Measurements from ENCODE around the gene POLR1A. TPM values are rescaled to one million over a fixed set of nuclear protein-coding genes. Genes with fewer than 3 reads are reported as not detected.

POLR1A gene
- total RNA-seq, 2 experiments from 2014 or later, result 38.1 to 45.5 TPM

DNA sequence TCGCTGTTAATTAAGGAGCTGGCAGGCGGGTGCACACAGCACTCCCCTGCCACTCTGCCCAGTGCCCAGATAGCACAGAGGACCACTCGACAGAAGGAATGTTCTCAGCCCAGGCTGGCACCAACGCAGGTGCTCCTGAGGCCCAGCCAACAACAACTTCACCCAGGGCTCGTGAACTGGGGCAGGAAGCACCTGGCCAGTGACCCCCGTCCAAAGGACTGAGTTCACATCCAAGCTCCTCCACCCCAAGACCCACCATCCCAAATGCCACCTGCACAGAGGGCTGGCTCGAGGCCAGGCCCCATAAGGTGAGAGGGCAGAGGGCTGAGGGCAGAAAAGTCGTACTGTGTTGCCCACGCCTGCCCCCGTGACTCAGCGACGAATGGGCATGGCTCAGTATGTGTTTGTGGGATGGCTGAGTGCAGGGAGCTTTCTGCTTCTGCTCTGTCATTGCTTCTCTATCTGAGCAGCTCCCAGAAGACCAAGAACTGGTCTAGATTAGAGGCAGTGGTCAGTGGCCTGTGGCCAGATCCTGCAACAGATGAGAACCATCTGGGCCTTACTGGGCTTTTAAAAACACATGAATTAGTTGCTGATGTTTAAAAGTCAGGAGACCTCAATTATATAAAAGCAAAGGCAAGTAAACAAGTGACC lies 68.4 kb downstream of the POLR1A start:
- ATAC-seq (peak; percentile 59), DNase-seq (peak; percentile 82)
- intact Hi-C loops (cut with DNase I, micrococcal nuclease), result loop anchor here (2.0 to 10.0 kb wide), 2 partner anchors 150 to 712 kb away; partner anchors contain the start of gene TGOLN2 (in 1 of the 2)
- H3K36me3 Mint-ChIP-seq (ENCODE audit: low read depth), result peaks cover 81% of the 10 kb centered on the region
- H3K4me3 Mint-ChIP-seq, result peak overlapping the region; percentile 51
- H3K9me3 Mint-ChIP-seq (ENCODE audit: low read depth), result no peaks in the 10 kb centered on the region
- H3K27ac Mint-ChIP-seq, result peak overlapping the region; percentile 97
- CTCF ChIA-PET, result interaction anchor here (0.7 to 3.2 kb wide), 7 partner anchors 8 to 400 kb away, joined by 3 to 26 read pairs (median 6); partner anchors contain the start of gene ST3GAL5
- no peaks in the 10 kb centered on the region for H3K27me3 Mint-ChIP-seq
- POLR2A ChIA-PET, result interaction anchor here (0.5 to 2.4 kb wide), 2 partner anchors 149 to 463 kb away, joined by 5 to 8 read pairs; partner anchors contain the start of gene ST3GAL5
- H3K4me1 Mint-ChIP-seq, result peaks cover 81% of the 10 kb centered on the region

DNA sequence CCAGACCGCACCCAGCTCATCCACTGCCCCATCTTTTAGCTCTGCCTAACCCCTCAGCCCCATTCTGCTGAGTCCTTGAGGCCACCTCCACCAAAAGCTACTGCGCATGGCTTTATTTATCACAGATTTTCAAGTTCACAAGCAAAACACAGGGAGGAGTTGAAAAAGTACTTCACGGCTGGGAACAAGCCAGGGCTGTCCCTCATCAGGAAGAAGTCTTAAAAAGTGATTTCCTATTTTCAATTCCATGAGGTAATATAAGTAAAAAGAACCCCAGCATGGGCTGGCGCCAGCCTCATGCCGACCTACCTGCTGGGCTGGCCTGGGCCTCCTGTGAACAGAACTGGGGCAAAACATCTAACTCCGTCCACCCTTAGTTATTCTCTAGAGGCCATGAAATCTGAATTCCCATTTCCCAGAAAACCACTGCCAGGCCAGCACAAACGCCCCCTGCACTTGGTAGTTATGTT lies 69.0 kb downstream of the POLR1A start:
- peaks cover 76% of the 10 kb centered on the region for H3K4me1 Mint-ChIP-seq
- peaks cover 78% of the 10 kb centered on the region for H3K36me3 Mint-ChIP-seq (ENCODE audit: low read depth)
- ChIA-PET POLR2A (interaction anchor here (2.4 kb wide), 1 partner anchor 148 kb away, joined by 8 read pairs; the partner anchor contains the start of gene ST3GAL5), CTCF (interaction anchor here (0.6 to 3.2 kb wide), 12 partner anchors 8 to 399 kb away, joined by 3 to 26 read pairs (median 4); partner anchors contain the start of gene ST3GAL5)
- intact Hi-C loops (cut with DNase I, micrococcal nuclease), result loop anchor here (1.0 to 10.0 kb wide), 3 partner anchors 150 to 712 kb away; partner anchors contain the start of gene TGOLN2 (in 1 of the 2)
- peak overlapping the region; percentile 97 for H3K27ac Mint-ChIP-seq
- DNase-seq (no peak), ATAC-seq (no peak)
- H3K27me3 Mint-ChIP-seq, result no peaks in the 10 kb centered on the region
- H3K9me3 Mint-ChIP-seq (ENCODE audit: low read depth), result no peaks in the 10 kb centered on the region
- H3K4me3 Mint-ChIP-seq, result peak overlapping the region; percentile 10

DNA sequence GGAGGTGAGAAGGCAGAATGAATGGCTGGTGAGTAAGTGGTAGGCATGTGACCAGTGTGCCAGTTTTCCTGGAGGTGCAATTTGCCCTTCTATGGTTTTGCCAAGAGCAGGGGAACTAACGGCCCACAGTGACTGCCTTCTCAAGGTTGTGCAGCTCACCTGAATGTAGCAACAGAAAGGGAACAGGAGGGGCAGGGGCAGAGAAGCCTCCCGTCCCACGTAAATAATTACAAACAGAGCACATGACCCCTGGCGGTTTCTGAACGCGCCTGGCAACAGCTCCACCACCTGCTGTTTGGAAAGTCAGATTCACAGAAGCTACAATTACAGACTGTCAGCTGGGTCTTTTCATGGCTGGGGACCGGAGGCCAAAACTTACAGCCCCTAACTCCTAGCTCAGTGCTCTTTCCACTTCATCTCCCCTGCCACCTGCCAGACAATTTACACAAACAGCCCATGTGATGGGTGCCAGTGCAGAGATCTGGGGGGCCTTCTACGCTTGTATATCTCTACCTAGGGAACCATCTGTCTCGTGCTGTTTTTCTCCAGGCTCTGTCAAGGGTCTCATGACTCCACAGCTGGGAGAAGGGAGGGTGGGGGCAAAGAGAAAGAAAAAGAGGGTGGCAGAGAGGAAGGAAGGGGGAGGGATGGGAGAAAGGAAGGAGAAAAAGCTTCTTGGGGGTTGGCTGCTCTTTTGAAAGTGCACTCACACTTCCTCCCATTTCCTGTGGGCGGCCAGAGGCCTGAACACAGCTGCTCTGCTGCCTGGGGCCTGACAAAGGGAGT lies 69.6 kb downstream of the POLR1A start:
- peak; percentile 37 for ATAC-seq

DNA sequence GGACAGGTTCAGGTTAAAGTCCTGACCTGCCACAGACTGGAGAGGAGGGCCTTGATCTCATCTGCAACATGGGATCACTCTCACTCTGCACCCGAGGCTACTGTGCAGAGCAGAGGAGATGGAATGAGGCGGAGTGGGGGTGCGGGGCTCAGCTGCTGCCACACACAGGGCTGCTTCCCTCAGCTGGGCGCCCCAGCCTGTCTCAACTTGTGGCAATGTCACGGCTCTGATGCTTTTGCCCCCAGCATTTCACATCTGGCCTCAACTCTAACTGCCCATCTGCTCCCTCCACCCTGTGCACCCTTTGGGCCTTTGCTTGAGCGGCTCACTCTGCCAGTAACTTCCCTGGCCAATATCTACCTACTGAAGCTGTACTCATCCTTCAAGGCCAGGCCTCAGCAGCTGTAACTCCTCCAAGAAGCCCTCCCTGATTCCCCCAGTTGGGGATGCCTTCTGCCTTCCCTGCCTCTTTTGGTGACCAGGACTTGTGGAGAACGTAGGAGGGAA lies 70.3 kb downstream of the POLR1A start:
- no peak for ATAC-seq
- H3K27ac Mint-ChIP-seq, result peak overlapping the region; percentile 97

More for the DNA sequence above, 69.6 kb downstream of the POLR1A start:
- Mint-ChIP-seq H3K9me3 (ENCODE audit: low read depth) (no peaks in the 10 kb centered on the region), H3K4me3 (peak overlapping the region; percentile 10), H3K27ac (peak overlapping the region; percentile 97), H3K27me3 (no peaks in the 10 kb centered on the region), H3K36me3 (ENCODE audit: low read depth) (peaks cover 75% of the 10 kb centered on the region), H3K4me1 (peaks cover 70% of the 10 kb centered on the region)
- peak; percentile 77 for DNase-seq
- ChIA-PET CTCF (interaction anchor here (0.6 to 3.2 kb wide), 15 partner anchors 9 to 362 kb away, joined by 3 to 26 read pairs (median 4); partner anchors contain the start of gene PTCD3), POLR2A (interaction anchor here (0.9 to 2.4 kb wide), 2 partner anchors 69 to 148 kb away, joined by 3 to 8 read pairs; partner anchors contain the start of genes POLR1A, PTCD3 and ST3GAL5)
- intact Hi-C loops (cut with DNase I, micrococcal nuclease), result loop anchor here (1.0 to 10.0 kb wide), 3 partner anchors 149 to 711 kb away; partner anchors contain the start of gene TGOLN2 (in 1 of the 2)

DNA sequence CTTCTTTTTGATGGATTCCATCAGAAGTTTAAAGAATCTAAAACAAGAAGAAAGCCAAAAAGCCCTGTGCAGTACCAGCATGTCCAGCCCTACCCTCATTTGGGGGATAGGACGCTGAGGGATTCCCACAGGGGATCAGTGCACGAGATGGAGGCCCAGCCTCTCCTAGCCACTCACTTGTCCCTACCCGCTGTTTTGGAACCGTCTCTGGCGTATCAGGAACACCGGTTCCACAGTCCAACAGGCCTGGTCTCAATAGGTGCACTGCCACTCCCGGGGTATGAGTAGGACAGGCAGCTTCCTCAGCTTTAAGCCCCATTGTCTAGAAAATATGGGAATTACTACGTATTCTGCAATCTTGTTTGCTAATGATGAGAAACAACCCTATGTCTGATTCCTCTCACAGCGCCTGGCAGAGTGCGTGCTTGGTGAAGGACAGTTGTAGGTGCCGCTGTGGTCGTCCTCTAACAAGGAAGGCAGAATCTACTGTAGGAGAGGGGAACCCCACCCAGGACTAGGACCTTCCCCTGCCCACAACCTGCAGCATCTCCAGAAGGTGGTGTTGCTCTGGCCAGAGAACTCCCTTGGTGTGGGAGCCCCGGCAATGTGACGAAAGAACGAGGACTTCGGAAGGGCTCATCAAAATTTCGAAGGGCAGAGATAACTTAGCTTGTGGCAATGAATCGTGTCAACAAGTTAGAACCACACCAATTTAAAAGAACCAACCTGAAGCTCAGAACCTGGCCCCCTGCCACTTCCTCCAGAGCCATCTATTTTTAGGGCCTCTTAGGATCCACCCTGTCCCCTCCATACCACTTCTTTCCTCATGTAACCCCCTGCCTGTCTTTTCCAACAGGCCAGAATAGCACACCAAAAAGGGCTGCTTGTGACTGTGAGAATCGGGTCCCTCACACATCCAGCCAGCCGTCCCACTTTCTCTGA lies 71.7 kb downstream of the POLR1A start:
- Mint-ChIP-seq H3K9me3 (ENCODE audit: low read depth) (no peaks in the 10 kb centered on the region), H3K27ac (peak overlapping the region; percentile 61), H3K36me3 (ENCODE audit: low read depth) (peaks cover 74% of the 10 kb centered on the region), H3K4me1 (peaks cover 49% of the 10 kb centered on the region), H3K27me3 (no peaks in the 10 kb centered on the region), H3K4me3 (no peak overlapping the region)
- DNase-seq (no peak), ATAC-seq (no peak)
- ChIA-PET CTCF (interaction anchor here (0.7 kb wide), 1 partner anchor 223 kb away, joined by 3 read pairs; no protein-coding TSS in a partner anchor), POLR2A (no interaction called here)
- intact Hi-C loops (cut with DNase I, micrococcal nuclease), result loop anchor here in 1 of 2 experiments (10.0 kb wide), 1 partner anchor 709 kb away; the partner anchor contains the start of gene TGOLN2

More for the DNA sequence above, 70.3 kb downstream of the POLR1A start:
- no peak overlapping the region for H3K4me3 Mint-ChIP-seq
- no peaks in the 10 kb centered on the region for H3K27me3 Mint-ChIP-seq
- no peaks in the 10 kb centered on the region for H3K9me3 Mint-ChIP-seq (ENCODE audit: low read depth)
- peaks cover 74% of the 10 kb centered on the region for H3K36me3 Mint-ChIP-seq (ENCODE audit: low read depth)
- ChIA-PET CTCF (interaction anchor here (0.6 to 3.2 kb wide), 10 partner anchors 9 to 362 kb away, joined by 3 to 26 read pairs (median 4); partner anchors contain the start of gene PTCD3), POLR2A (interaction anchor here (0.9 to 2.4 kb wide), 2 partner anchors 70 to 147 kb away, joined by 3 to 8 read pairs; partner anchors contain the start of genes POLR1A, PTCD3 and ST3GAL5)
- intact Hi-C loops (cut with DNase I, micrococcal nuclease), result loop anchor here in 1 of 2 experiments (10.0 kb wide), 1 partner anchor 711 kb away; the partner anchor contains the start of gene TGOLN2
- peak; percentile 17 for DNase-seq
- H3K4me1 Mint-ChIP-seq, result peaks cover 63% of the 10 kb centered on the region

DNA sequence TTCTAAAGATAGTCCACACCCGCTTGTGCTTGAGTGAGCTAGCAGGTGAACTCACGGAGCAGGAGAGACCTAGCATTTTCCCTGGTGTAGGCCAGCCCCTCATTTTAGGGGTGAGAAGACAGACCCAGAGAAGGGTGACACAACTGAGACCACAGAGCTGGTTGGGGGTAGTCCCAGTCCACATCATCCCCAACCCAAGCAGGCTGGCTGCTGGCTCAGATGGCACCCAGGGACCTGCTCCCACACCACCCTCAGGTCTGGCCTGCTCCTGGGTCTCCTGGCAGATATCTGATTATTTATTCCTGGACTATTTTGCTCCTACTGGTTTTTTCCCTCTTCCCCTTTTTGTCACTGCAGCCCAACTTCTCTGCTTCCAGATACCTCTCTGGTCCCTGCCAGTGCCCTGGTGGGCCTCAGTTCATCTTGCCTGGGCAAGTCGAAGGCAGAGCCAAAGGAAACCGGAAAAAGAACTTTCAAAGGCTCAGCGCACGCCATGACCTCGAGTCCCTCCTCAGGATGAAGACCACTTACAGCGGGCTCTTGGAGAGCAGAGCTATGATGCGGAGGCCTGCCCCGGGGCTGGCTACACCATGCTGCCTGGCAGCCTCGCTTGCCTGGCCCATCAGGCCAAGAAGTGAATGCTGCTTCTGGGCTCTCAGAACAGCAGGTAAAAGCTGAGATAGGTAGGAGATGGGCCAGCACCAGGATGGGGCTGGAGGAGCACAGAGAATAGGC lies 72.7 kb downstream of the POLR1A start:
- Mint-ChIP-seq H3K27ac (peak overlapping the region; percentile 35), H3K4me3 (no peak overlapping the region), H3K36me3 (ENCODE audit: low read depth) (peaks cover 74% of the 10 kb centered on the region), H3K4me1 (peaks cover 39% of the 10 kb centered on the region), H3K9me3 (ENCODE audit: low read depth) (no peaks in the 10 kb centered on the region), H3K27me3 (no peaks in the 10 kb centered on the region)
- ATAC-seq (no peak), DNase-seq (no peak)
- ChIA-PET POLR2A (no interaction called here), CTCF (no interaction called here)
- intact Hi-C loops (cut with DNase I, micrococcal nuclease), result loop anchor here in 1 of 2 experiments (10.0 kb wide), 1 partner anchor 708 kb away; the partner anchor contains the start of gene TGOLN2

DNA sequence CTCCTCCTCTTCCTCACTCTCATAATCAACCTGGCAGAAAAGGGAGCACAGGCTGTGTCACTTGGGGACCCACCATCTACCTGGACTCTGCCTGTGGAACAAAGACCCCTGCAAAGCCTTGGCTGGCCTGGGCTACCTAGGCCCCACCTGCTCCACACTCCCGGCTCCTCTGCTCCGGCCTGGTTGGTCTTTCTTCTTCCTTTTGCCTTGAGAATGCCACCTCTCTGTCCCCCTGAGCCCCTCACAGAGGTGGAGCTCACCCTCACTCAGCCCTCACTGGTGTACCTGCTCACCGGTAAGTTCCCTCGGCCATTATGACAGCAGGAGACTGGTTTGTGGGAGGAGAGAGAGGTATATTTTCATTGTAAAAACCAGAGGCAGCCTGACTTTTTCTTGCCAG lies 74.1 kb downstream of the POLR1A start:
- ATAC-seq, result no peak

DNA sequence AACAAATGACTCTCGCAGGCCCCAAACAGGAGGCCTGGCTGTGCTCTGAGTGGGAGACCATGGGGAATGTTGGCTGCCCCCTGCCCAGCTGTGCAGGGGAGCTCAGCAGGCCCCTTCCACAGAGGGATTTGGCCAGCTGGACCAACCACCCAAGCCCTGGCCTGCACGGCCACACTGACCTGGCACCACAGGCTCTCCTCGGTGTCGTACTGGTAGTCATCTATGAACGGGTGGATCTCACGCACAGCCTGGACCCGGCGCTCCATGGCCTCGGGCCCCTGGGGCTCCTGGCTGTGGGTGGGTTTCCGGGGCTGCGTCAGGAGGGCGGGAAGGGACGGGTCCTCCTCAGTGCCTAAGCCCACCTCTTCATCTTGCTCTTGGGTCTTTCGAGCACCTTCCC lies 74.5 kb downstream of the POLR1A start:
- POLR2A ChIA-PET, result no interaction called here
- intact Hi-C loops (cut with DNase I, micrococcal nuclease), result loop anchor here in 1 of 2 experiments (10.0 kb wide), 1 partner anchor 706 kb away; the partner anchor contains the start of gene TGOLN2
- H3K4me3 Mint-ChIP-seq, result no peak overlapping the region
- H3K27me3 Mint-ChIP-seq, result no peaks in the 10 kb centered on the region
- DNase-seq, result no peak
- peaks cover 68% of the 10 kb centered on the region for H3K36me3 Mint-ChIP-seq (ENCODE audit: low read depth)
- CTCF ChIA-PET, result no interaction called here
- ATAC-seq, result no peak
- no peaks in the 10 kb centered on the region for H3K9me3 Mint-ChIP-seq (ENCODE audit: low read depth)
- H3K4me1 Mint-ChIP-seq, result peaks cover 20% of the 10 kb centered on the region
- no peak overlapping the region for H3K27ac Mint-ChIP-seq

More for the DNA sequence above, 74.1 kb downstream of the POLR1A start:
- Mint-ChIP-seq H3K9me3 (ENCODE audit: low read depth) (no peaks in the 10 kb centered on the region), H3K27ac (no peak overlapping the region), H3K27me3 (no peaks in the 10 kb centered on the region), H3K4me1 (peaks cover 25% of the 10 kb centered on the region), H3K4me3 (no peak overlapping the region), H3K36me3 (ENCODE audit: low read depth) (peaks cover 71% of the 10 kb centered on the region)
- POLR2A ChIA-PET, result no interaction called here
- intact Hi-C loops (cut with DNase I, micrococcal nuclease), result loop anchor here in 1 of 2 experiments (10.0 kb wide), 1 partner anchor 707 kb away; the partner anchor contains the start of gene TGOLN2
- CTCF ChIA-PET, result no interaction called here
- DNase-seq, result no peak

DNA sequence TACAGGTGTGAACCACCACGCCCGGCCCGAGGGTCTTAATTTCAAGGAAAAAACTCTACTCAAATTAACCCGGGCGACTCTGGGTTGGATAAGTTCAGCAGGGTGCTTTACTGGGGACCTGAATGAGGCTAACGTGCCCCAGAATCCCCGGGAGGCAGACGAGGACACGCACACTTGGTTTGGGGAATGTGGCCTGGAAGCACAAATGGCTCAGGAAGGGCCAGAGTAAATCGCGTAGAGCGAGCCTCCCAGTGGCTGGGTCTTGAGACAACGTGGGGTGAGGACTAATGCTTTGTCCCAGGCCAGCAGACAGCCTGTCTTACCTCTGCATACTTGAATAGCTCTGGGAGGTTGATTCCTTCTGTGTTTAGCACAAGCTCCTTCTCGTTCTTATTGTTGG lies 75.8 kb downstream of the POLR1A start:
- Mint-ChIP-seq H3K4me1 (peaks cover 9% of the 10 kb centered on the region), H3K4me3 (no peak overlapping the region), H3K9me3 (ENCODE audit: low read depth) (no peaks in the 10 kb centered on the region), H3K36me3 (ENCODE audit: low read depth) (peaks cover 68% of the 10 kb centered on the region), H3K27ac (no peak overlapping the region), H3K27me3 (no peaks in the 10 kb centered on the region)
- ChIA-PET POLR2A (no interaction called here), CTCF (interaction anchor here (0.6 kb wide), 1 partner anchor 15 kb away, joined by 3 read pairs; no protein-coding TSS in a partner anchor)
- intact Hi-C loops (cut with DNase I, micrococcal nuclease), result loop anchor here in 1 of 2 experiments (10.0 kb wide), 1 partner anchor 705 kb away; the partner anchor contains the start of gene TGOLN2
- DNase-seq (no peak), ATAC-seq (no peak)

All from activated CD4-positive, alpha-beta T cell treated with anti-CD3 and anti-CD28 coated beads for 36 hours (primary cell).